Coronary artery (tissue), 2 donors: Measurements from ENCODE around the gene GCNA.
A peak's percentile ranks its signal among the peaks of the same experiment; 100 is the strongest.
"Not testable (repeated sequence)": the region's sequence is repeated elsewhere in the genome, so short reads cannot be mapped to it uniquely, and the experiment has no call there.

Source experiments
- DNase-seq: peaks from one replicate; pipeline ENCODE4 v3.0.0-alpha.2; 2017; ENCODE audit warnings: low spot score
- H3K27ac ChIP-seq, 2 donors: fragments of 200-600 bp; sonication (generic); one replicate each; pipeline ENCODE4 v1.5.1; 2016 to 2019
- H3K4me3 ChIP-seq: fragments of 200-600 bp; sonication (generic); 2 replicates; pipeline ENCODE4 v1.5.1; 2016; ENCODE audit warnings: mild to moderate bottlenecking, moderate library complexity
- CTCF ChIP-seq: fragments of 200-600 bp; sonication (generic); IDR thresholded peaks from one replicate; pipeline ENCODE4 v1.5.1; 2019; ENCODE audit warnings: antibody characterized with exemption

GCNA gene

GRCh38 chrX:71637848-71638247, 59.6 kb downstream of the GCNA start:
- H3K27ac ChIP-seq: no peak overlapping the region
- H3K4me3 ChIP-seq: peak overlapping the region; percentile 11
- no peak for DNase-seq
- no peak for TF ChIP-seq CTCF

- no peak for TF ChIP-seq CTCF
- Histone ChIP-seq H3K27ac (no peak overlapping the region), H3K4me3 (no peak overlapping the region)
- no peak for DNase-seq
These were observed 60.2 kb downstream of the GCNA start for GRCh38 chrX:71638409-71638808.

GRCh38 chrX:71640002-71640401, 61.8 kb downstream of the GCNA start:
- H3K27ac ChIP-seq: no peak overlapping the region
- no peak for TF ChIP-seq CTCF

GRCh38 chrX:71644406-71644805, 66.2 kb downstream of the GCNA start:
- not testable (repeated sequence) for H3K27ac ChIP-seq, DNase-seq

More at GRCh38 chrX:71640002-71640401, 61.8 kb downstream of the GCNA start:
- no peak overlapping the region for H3K4me3 ChIP-seq
- no peak for DNase-seq

GRCh38 chrX:71650333-71650969, 72.2 kb downstream of the GCNA start:
- DNase-seq: peak; percentile 7
- no peak overlapping the region for H3K27ac ChIP-seq
- TF ChIP-seq CTCF: no peak

More at GRCh38 chrX:71644406-71644805, 66.2 kb downstream of the GCNA start:
- not testable (repeated sequence) for H3K4me3 ChIP-seq

GRCh38 chrX:71652405-71652804, 74.2 kb downstream of the GCNA start:
- DNase-seq: peak; percentile 59
- Histone ChIP-seq H3K4me3 (no peak overlapping the region), H3K27ac (no peak overlapping the region)
- peak; percentile 36 for TF ChIP-seq CTCF

More at GRCh38 chrX:71650333-71650969, 72.2 kb downstream of the GCNA start:
- no peak overlapping the region for H3K4me3 ChIP-seq

GRCh38 chrX:71653344-71653743, 75.1 kb downstream of the GCNA start:
- no peak overlapping the region for H3K4me3 ChIP-seq
- H3K27ac ChIP-seq: no peak overlapping the region
- TF ChIP-seq CTCF: no peak
- DNase-seq: peak; percentile 40
